NCI-H128 (cell line): Measurements from ENCODE around the gene KRT85.

Experiments
- DNase-seq: peaks from one replicate; lab custom pipeline; 2025; ENCODE audit not compliant: unreplicated experiment; lab: John Stamatoyannopoulos, UW

The KRT85 gene

GRCh38 chr12:52369211-52369610, 1.9 kb upstream of the KRT85 start:
- no peak for DNase-seq

DNA sequence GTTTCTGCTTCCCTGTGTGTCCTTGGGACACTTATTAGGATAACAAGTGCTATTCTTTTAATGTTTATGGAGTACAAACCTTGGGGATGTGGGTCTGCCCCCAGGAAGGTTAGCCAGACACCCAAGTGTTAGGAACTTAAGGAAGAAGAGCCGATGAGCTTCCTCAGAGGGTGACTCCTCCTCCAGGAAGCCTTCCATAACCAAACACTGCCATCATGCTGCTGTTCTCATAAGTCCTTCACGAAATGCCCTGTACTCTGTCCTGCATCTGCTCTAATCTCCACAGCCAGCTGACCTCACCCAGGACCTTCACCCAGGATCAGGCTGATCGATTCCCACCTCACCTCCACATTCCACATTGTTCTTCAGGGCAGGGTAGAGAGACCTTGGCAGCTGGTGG, 1.2 kb upstream of the KRT85 start:
- DNase-seq, result no peak

DNA sequence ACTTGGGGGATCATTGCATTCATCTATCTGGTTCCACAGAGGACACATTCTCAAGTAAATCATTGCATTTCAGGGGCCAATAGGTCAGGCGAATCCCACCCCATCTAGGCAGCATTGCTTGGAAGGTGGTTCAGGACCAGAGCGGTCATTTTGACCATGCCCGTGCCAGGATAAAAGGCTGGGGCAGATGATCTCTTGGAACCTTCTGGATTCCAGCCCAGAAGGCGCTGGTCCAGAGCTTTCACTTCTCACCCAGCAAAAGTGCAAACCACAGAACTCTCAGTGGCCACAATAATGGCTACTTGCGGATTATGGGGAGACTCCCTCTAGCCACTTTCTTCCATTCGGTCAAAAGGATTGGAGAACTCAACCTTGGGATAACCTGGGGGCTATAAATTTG, 595 bp upstream of the KRT85 start:
- DNase-seq, result no peak

DNA sequence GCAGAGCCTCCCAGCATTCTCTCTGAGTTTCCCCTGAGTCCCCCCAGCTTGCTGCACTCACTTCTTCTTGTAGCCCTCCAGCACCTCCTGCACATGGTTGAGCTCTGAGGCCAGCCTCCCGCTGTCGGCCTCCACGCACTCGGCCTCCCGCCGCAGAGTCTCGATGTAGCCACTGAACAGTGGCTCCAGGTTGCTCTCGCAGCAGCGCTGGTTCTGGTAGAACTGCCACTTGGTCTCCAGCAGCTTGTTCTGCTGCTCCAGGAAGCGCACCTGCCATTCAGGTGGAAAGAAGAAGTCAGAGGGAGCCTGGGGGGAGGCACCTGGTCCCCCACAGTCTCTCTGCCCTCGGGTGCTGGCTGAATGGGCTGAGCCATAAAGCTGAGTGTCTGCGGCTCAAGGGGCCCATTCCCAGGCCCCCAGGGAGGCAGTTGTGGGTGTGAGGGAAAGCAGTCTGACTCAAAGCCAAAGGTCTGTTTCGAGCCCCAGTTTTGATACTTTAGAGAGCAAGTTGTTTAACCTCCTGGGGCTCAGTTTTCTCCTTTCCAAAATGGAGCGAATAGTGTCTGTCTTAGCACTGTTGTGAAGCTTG, 2.3 kb downstream of the KRT85 start:
- no peak for DNase-seq

- no peak for DNase-seq
Measured at GRCh38 chr12:52364061-52364460, 3.2 kb downstream of the KRT85 start.

- DNase-seq, result no peak
Measured at GRCh38 chr12:52363111-52363679, 4.1 kb downstream of the KRT85 start.

DNA sequence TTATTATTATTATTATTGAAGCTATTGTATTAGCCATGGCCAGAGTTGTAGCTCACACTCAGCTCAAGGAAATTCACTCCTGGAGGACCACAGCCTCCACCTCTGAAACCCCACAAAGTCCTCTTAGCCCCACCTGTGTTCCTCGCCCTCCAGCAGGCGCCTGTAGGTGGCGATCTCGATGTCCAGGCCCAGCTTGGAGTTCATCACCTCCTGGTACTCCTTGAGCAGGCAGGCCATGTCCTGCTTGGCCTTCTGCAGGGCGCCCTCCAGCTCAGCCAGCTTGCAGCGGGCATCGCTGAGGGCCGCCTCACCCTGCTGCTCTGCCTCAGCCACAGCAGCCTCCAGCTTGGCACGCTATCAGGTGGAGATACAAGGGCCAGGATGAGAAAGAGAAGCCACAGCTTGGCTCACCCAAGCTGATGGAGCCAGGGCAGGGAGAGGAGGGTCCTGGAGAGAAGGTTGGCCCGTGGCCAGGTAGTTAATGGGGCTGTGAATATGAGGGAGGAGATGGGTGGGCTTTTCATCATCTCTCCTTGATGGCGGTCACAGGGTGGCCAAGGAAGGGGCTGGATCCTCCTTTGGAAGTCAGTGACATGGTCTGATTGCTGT, 5.1 kb downstream of the KRT85 start:
- DNase-seq, result no peak

- DNase-seq, result no peak
Measured at GRCh38 chr12:52361553-52361952, 5.7 kb downstream of the KRT85 start.

- no peak for DNase-seq
Measured at GRCh38 chr12:52360663-52361271, 6.5 kb downstream of the KRT85 start.

GRCh38 chr12:52360106-52360662, 7.1 kb downstream of the KRT85 start:
- no peak for DNase-seq

- no peak for DNase-seq
Measured at GRCh38 chr12:52359621-52360061, 7.6 kb downstream of the KRT85 start.

DNA sequence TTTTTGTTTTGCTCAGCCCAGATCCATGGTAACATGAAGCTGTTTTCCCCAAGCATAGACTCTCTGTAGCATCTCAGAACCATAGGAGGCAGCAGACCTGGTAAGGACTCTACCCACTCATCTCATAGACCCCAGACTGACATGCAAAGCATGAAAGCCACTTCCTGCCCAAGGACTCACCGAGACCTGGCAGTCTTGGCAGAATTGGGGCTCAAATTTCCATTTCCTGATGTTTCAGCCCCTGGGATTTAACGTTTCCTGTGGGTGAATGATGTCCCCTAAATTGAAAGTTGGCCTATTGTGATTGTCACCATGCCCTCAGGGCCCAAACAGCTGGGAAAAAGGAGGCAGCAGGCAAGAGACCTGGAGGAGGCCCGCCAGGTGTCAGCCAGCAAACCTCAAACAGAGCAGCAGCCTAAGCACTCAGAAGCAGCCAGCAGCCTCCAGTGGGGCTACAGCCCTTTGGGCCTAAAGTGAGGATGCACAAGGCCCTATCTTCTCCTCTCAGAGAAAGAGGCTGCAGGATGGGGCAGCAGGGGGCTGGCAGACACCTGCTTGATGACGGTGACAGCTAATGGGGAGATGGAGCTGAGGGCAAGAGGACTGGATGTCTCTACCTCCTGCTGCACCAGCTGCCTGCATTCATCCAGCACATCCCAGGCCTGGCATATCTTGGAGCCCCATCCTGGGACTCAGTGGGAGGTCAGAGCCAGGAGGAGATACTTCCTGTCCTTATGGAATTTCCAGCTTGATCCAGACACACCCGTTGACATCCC, 8.5 kb downstream of the KRT85 start:
- no peak for DNase-seq

DNA sequence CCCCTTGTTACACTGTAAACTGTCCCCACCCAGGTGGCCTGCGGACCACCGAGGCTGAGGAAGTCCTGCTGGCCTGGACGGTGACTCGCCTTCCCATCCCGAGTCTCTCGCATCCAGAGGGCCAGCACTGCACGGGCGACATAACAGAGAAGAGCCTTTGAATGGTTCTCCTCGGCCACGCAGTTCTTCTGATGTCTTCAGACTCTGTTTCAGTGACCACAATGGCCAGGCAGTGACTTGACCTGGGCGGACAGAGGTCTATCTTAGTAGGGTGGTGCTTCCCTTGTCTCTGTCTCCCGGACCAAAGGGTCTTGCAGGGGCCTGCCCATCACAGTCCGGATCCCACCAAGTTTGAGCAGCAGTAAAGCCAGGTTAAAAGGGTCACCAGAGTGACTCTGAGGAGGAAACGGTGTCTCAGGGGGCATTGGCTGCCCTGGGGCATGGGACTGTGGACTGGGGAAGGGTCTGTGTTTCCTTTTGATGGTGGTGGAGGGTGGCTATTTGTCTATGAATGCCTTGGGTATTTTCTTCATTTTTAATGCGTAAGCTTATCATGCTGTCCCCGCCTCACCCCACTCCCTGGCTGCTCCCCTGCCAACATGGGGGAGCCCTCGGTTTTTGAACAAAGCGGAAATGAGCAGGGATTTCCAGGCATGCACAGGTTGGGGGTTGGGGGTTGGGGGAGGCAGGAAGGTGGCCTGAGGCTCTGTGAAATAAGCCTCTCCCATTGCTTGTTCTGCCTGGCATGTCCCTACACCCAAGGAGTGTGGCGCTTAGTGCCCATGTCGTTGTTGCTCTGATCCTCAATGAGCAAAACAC, 10.3 kb downstream of the KRT85 start:
- no peak for DNase-seq

GRCh38 chr12:52356031-52356761, 11.1 kb downstream of the KRT85 start:
- no peak for DNase-seq

DNA sequence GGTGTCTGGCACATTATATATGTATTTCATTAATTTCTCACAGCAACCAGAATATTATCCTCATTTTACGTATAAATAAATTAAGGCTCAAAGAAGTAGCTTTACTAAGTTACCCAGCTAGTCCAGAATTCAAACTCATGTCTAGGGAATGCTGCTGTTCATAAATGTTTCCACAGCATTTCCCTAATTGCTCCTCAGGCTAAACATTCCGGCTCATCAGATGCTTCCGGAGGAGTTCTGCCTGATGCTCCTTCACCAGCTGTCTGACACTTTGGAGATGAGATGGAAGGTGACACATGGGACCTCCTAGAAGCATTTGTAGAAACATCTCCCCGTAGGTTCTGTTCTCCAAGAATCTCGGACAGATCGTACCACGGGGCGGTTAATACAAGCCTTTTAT, 12.1 kb downstream of the KRT85 start:
- no peak for DNase-seq

GRCh38 chr12:52354200-52354599, 13.1 kb downstream of the KRT85 start:
- no peak for DNase-seq

GRCh38 chr12:52353766-52354165, 13.5 kb downstream of the KRT85 start:
- no peak for DNase-seq

DNA sequence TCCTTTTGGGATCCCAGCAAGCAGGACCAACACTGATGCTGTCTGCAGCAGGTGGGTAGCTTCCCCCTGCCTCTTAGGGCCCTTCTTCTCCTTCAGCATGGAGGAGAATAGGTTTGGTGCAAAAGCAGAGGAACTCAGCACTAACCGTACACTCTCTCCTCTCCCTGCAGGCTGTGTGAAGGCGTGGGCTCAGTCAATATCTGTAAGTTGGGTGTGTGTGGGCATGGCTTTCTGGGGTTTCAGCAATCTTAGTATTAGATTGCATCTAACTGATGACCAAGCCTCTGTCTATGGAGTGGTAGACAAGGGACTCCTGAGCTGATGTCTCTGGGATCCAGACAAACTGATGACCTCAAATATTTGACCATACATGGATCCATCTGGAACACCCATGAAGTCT, 14.3 kb downstream of the KRT85 start:
- no peak for DNase-seq

GRCh38 chr12:52351196-52352059, 15.9 kb downstream of the KRT85 start:
- DNase-seq, result no peak
